Gastroesophageal sphincter (tissue), 4 donors: ENCODE measurements around the gene CRYBG1. TPM values are rescaled to one million over a fixed set of nuclear protein-coding genes. Genes with fewer than 3 reads are reported as not detected.

ENCODE experiments used
- ATAC-seq: fragments of 150-250 bp; one replicate; pipeline ENCODE4 v1.9.1; 2016; ENCODE audit warnings: mild to moderate bottlenecking, moderate library complexity
- H3K27ac ChIP-seq, 4 donors: fragments of 200-600 bp; sonication (generic) in 3 of 4; 1 replicate in 3 of 4; 2 replicates in 1 of 4; pipeline ENCODE4 v1.5.1; 2016 to 2019
- H3K27me3 ChIP-seq: fragments of 200-600 bp; sonication (generic); one replicate; pipeline ENCODE4 v1.5.1; 2019
- H3K36me3 ChIP-seq, 2 donors: fragments of 200-600 bp; sonication (generic); one replicate each; pipeline ENCODE4 v1.5.1; 2019; ENCODE audit warnings: control low read depth in 1 of 2
- H3K4me1 ChIP-seq, 3 donors: fragments of 200-600 bp; sonication (generic); 1 replicate in 2 of 3; 2 replicates in 1 of 3; pipeline ENCODE4 v1.5.1; 2016 to 2019; ENCODE audit warnings: control low read depth in 2 of 3
- H3K4me3 ChIP-seq, 2 donors: fragments of 200-600 bp; sonication (generic); one replicate each; pipeline ENCODE4 v1.5.1; 2019; ENCODE audit warnings: mild to moderate bottlenecking in 1 of 2, moderate library complexity in 1 of 2
- H3K9me3 ChIP-seq, 3 donors: fragments of 200-600 bp; sonication (generic); one replicate each; pipeline ENCODE4 v1.5.1; 2017 to 2019; ENCODE audit warnings: control low read depth in 2 of 3
- CTCF ChIP-seq, 4 experiments: fragments of 200-600 bp in 2 of 4; fragments of 450-650 bp in 2 of 4; sonication (generic) in 1 of 4; IDR thresholded peaks; one replicate each; pipeline ENCODE4 v1.5.1; 2017 to 2019; ENCODE audit warnings: antibody characterized with exemption in 4 of 4, mild to moderate bottlenecking in 2 of 4, moderate library complexity in 2 of 4
- EP300 ChIP-seq: sonication (generic); formaldehyde crosslinking; IDR thresholded peaks from one replicate; pipeline ENCODE4 v1.6.1; 2017; ENCODE audit warnings: antibody characterized with exemption, mild to moderate bottlenecking
- POLR2A ChIP-seq, 2 donors: fragments of 450-650 bp; IDR thresholded peaks; one replicate each; pipeline ENCODE4 v1.6.1; 2017; ENCODE audit warnings: antibody characterized with exemption in 2 of 2, mild to moderate bottlenecking in 2 of 2, moderate library complexity in 1 of 2
- POLR2AphosphoS5 ChIP-seq: sonication (generic); formaldehyde crosslinking; IDR thresholded peaks from one replicate; pipeline ENCODE4 v1.6.1; 2017; ENCODE audit warnings: antibody characterized with exemption
- WGBS, 2 donors: methylation state at CpG; one replicate each; pipeline ENCODE4 v1.1.5; 2018; ENCODE audit warnings: low coverage in 1 of 2; 5-methylcytosine and 5-hydroxymethylcytosine counted together
- total RNA-seq, 4 donors: library from RNA; depleted of rRNA; stranded (reverse); fragments of >200 nt; gene quantifications; one replicate each; pipeline ENCODE4 v1.1.0, GENCODE V29; 2016

CRYBG1 gene
- total RNA-seq, 4 donors from 2014 or later, result 3.1 to 10.8 (median 4.1) TPM

GRCh38 chr6:106460481-106460880 lies 100.0 kb downstream of the CRYBG1 start:
- 66 to 78% methylated on average over 2 of the region's 2 CpGs for WGBS, 2 donors
- Histone ChIP-seq H3K36me3 (no peaks in the 10 kb centered on the region), H3K4me1 (no peaks in the 10 kb centered on the region), H3K27me3 (peaks cover 15% of the 10 kb centered on the region), H3K9me3 (no peaks in the 10 kb centered on the region), H3K4me3 (no peak overlapping the region), H3K27ac (no peak overlapping the region)
- no peak for ATAC-seq
- TF ChIP-seq CTCF (IDR thresholded peaks at IDR 0.05), result no peak
- no peak for TF ChIP-seq POLR2A (IDR thresholded peaks at IDR 0.05)
- TF ChIP-seq POLR2AphosphoS5, result no peak
- no peak for TF ChIP-seq EP300

DNA sequence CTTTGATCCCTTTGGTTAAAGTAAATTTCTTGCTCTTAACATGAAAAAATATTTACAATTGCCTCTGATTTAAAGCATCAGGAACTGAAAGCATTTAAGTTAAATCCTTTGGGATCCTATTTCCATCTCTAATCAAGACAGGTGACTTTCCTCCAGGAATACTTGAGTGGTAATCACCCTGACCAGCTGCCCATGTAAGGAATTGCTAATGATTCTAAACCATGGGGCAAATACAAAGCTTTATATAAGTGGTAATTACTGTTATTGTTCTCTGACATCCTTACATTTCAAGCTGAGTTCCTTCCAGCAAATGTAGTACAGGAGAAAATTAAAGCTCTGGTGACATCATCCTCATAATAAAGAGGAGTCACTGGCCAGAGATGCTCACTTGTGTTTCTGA lies 100.6 kb downstream of the CRYBG1 start:
- H3K27ac ChIP-seq, result no peak overlapping the region
- ATAC-seq, result no peak
- H3K4me3 ChIP-seq, result no peak overlapping the region
- TF ChIP-seq POLR2AphosphoS5 (no peak), EP300 (no peak), POLR2A (IDR thresholded peaks at IDR 0.05) (no peak), CTCF (IDR thresholded peaks at IDR 0.05) (no peak)
- no peaks in the 10 kb centered on the region for H3K9me3 ChIP-seq
- H3K4me1 ChIP-seq, result no peaks in the 10 kb centered on the region
- H3K27me3 ChIP-seq, result peaks cover 15% of the 10 kb centered on the region
- no peaks in the 10 kb centered on the region for H3K36me3 ChIP-seq

GRCh38 chr6:106462923-106463557 lies 102.5 kb downstream of the CRYBG1 start:
- H3K4me3 ChIP-seq, result no peak overlapping the region
- H3K9me3 ChIP-seq, result no peaks in the 10 kb centered on the region
- peaks cover 15% of the 10 kb centered on the region for H3K27me3 ChIP-seq
- ATAC-seq, result no peak
- H3K27ac ChIP-seq, result no peak overlapping the region
- no peaks in the 10 kb centered on the region for H3K4me1 ChIP-seq
- H3K36me3 ChIP-seq, result no peaks in the 10 kb centered on the region
- WGBS, 2 donors, result 61 to 88% methylated on average over 2 of the region's 2 CpGs
- TF ChIP-seq EP300 (no peak), POLR2AphosphoS5 (no peak), POLR2A (IDR thresholded peaks at IDR 0.05) (no peak), CTCF (IDR thresholded peaks at IDR 0.05) (no peak)

DNA sequence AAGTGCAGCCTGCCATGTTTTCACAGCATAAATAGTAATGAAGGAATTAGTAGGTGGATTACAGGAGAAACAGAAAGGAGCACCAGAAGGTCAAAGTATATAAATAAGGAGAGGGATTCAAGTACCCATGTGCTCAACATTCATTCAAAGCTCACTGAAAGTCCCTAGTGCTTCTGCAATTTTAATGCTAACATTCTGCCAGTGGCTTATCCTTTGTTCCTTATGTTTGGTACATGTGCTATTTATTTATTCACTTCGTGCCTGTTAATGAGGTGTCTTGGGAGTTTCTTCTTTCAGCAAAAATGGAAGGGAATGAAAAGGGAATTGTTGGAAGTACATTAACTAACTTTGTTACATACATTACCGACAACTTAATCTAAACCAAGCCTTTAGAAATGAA lies 105.7 kb downstream of the CRYBG1 start:
- Histone ChIP-seq H3K4me3 (no peak overlapping the region), H3K36me3 (no peaks in the 10 kb centered on the region), H3K27me3 (peaks cover 15% of the 10 kb centered on the region), H3K4me1 (no peaks in the 10 kb centered on the region), H3K9me3 (no peaks in the 10 kb centered on the region), H3K27ac (no peak overlapping the region)
- TF ChIP-seq POLR2A (IDR thresholded peaks at IDR 0.05) (no peak), CTCF (IDR thresholded peaks at IDR 0.05) (no peak), POLR2AphosphoS5 (no peak)
- ATAC-seq, result no peak
- 64 to 65% methylated on average over 2 of the region's 2 CpGs for WGBS, 2 donors

- ATAC-seq, result no peak
- Histone ChIP-seq H3K4me3 (no peak overlapping the region), H3K9me3 (no peaks in the 10 kb centered on the region), H3K4me1 (no peaks in the 10 kb centered on the region), H3K27ac (no peak overlapping the region), H3K27me3 (peaks cover 4% of the 10 kb centered on the region), H3K36me3 (no peaks in the 10 kb centered on the region)
- WGBS, 2 donors, result 72 to 94% methylated on average over 2 of the region's 2 CpGs
- TF ChIP-seq CTCF (IDR thresholded peaks at IDR 0.05) (no peak), POLR2AphosphoS5 (no peak), EP300 (no peak), POLR2A (IDR thresholded peaks at IDR 0.05) (no peak)
Measured at GRCh38 chr6:106468935-106469334, 108.4 kb downstream of the CRYBG1 start.
